CD4-positive, alpha-beta T cell treated with Interleukin-15 for 4 hours (primary cell): Measurements from ENCODE around the gene PCDHGA4.
"Not testable (repeated sequence)": the region's sequence is repeated elsewhere in the genome, so short reads cannot be mapped to it uniquely, and the experiment has no call there.

ENCODE experiments used
- DNase-seq: peaks from one replicate; pipeline ENCODE4 v3.0.0-alpha.2; 2020; ENCODE audit warnings: low spot score

The PCDHGA4 gene

GRCh38 chr5:141354900-141355469 lies at the start of gene PCDHGA4:
Gene PCDHGA4 (plus strand): TSS chr5:141355021. CDS start chr5:141355108, 87 bp downstream.
- DNase-seq = peak; percentile 1

- no peak for DNase-seq
Observed at GRCh38 chr5:141306630-141307029, 48.2 kb upstream of the PCDHGA4 start.

DNA sequence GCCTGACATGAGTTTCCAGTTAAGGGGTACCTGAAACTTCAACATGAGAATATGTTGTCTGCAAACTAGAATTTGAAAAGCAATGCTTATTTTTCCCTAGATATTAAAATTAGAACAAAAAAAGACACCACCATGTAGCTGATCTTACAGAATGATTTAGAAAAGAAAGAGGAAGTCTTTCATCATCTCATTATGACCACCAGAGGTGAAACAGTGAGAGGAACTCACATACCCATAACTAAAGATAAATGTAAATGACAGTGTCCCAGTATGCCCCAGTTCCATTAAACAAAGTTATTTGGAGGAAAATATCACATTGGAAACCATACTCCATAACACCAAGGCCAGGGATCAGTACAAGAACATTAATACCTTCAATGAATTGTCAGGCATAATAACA lies 41.1 kb upstream of the PCDHGA4 start:
- DNase-seq = no peak

GRCh38 chr5:141316963-141317362 lies 37.9 kb upstream of the PCDHGA4 start:
- not testable (repeated sequence) for DNase-seq

GRCh38 chr5:141319202-141319601 lies 35.6 kb upstream of the PCDHGA4 start:
- no peak for DNase-seq

- DNase-seq = no peak
Observed at GRCh38 chr5:141319699-141320098, 35.1 kb upstream of the PCDHGA4 start.

DNA sequence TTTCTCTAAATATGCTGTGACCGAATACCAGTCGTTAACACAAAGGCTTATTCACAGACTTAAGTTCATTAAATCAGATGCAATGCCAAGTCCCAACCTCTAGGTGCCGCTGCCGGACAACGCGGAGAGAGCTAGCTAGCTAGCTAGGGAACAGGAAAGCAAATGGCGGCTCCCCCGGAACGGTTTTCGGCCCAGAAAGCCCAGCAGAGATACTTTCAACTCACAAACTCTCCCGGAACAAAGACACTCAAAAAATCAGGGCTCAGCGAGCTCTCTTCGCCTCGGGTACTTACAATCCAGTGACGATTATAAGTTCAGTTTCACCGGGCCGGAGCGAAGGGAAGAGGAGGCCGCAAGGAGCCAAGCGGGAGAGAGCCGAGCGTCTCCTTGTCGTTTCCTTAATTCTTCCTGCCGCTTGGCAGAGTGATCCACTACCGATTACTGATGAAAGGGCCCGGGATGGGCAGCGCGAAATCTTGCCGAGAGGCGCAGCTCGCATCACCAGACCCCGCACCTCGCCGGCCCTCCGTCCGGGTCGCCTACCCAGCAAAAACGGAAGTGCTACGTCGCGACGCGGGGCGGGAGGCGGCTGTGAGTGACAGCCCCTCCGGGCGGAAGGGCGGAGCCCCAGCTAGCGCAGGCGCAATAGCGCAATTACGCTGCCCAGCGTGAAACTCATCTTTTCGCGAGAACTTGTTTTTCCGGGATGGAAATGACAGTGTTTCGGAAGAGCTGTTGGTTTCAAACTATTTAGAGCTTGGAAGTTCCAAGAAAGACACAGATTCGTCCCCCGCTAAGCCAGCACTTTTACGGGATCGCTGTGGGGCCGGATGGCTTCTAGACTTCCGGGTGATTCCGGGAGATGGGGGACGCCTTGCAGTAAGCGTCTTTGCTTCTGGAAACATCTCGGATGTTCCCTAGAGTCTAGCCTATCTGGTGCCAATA lies 34.3 kb upstream of the PCDHGA4 start, which contains the start of gene TAF7:
TAF7 (minus strand) TSS at position 560 of the 945 bp plus-strand sequence. CDS start 740 bp downstream, outside the sequence.
- peak; percentile 93 for DNase-seq

DNA sequence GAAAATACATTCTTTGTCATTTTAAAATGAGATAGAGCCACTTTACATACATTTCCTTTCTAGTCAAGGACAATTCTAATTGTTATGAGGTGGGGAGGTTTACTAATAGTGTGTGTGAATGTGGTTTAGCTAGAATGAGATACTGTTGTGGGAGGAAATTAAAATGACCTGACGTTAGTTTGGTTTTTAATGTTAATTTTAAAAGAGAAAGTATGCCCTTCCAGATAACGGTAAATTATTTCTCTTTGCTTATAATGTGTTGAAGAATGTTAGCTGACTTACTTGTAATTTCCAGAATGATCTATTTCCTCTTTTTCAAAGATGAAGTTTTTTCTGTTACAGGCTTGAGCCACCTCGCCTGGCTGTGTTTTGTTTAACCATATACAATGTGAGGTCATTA lies 32.6 kb upstream of the PCDHGA4 start:
- no peak for DNase-seq

- DNase-seq = peak; percentile 69
Observed at GRCh38 chr5:141326088-141326854, 28.6 kb upstream of the PCDHGA4 start.

- DNase-seq = no peak
Observed at GRCh38 chr5:141328231-141328630, 26.6 kb upstream of the PCDHGA4 start.

- no peak for DNase-seq
Observed at GRCh38 chr5:141330299-141331080, 24.3 kb upstream of the PCDHGA4 start, which contains the start of gene PCDHGA1. Gene PCDHGA1 (plus strand): TSS chr5:141330514.

DNA sequence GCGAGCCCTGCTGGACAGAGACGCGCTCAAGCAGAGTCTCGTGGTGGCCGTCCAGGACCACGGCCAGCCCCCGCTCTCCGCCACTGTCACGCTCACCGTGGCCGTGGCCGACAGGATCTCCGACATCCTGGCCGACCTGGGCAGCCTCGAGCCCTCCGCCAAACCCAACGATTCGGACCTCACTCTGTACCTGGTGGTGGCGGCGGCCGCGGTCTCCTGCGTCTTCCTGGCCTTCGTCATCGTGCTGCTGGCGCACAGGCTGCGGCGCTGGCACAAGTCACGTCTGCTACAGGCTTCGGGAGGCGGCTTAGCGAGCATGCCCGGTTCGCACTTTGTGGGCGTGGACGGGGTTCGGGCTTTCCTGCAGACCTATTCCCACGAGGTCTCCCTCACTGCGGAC lies 22.2 kb upstream of the PCDHGA4 start:
- DNase-seq = not testable (repeated sequence)

DNA sequence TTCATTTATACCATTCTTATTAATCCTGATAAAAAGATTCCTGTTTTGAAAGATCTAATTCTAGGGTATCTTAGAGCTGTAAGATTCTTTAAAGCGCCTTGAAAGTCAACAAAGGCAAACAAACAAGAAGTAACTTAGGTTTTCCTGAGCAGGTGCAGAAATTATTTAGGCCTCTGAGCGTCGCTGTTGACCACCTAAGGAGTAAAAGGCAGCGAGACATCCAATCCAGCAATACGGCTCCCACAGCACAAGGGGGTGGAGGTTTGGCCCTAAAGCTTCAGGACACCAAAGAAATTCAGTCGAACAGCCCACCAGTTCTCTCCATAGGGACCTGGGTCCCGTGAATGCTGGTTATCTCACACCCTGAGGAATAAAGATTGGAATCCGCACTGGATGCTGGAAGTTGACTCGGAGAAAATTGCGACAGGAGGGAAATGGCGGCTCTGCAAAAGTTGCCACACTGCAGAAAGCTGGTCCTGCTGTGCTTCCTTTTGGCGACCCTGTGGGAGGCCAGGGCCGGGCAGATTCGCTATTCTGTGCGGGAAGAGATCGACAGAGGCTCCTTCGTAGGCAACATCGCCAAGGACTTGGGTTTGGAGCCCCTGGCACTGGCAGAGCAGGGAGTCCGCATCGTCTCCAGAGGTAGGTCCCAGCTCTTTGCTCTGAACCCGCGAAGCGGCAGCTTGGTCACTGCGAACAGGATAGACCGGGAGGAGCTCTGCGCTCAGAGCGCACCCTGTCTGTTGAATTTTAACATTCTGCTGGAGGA lies 16.1 kb upstream of the PCDHGA4 start, which contains the start of gene PCDHGA2:
PCDHGA2 (plus strand) TSS at position 223 of the 769 bp plus-strand sequence.
- no peak for DNase-seq

GRCh38 chr5:141340781-141341354 lies 14.0 kb upstream of the PCDHGA4 start:
- not testable (repeated sequence) for DNase-seq

DNA sequence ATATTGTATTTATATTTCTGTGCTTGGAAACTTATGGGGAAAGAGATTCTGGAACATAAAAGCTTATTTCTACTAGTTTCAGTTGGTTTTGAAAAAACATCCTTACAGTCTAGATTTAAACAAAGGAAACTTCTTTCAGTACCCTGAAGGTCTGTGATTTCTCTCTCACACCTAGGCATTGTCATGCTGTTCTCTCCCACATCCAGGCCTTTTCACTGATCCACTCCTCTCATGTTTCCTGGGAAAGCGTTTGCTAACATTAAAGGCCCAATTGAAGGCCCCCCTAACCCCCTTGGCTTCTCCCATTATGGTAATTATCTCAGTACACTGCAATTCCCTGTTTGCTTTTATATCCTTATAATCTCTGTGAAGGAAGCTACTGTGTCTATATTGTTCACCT lies 12.0 kb upstream of the PCDHGA4 start:
- DNase-seq = no peak

GRCh38 chr5:141343242-141343952 lies 11.4 kb upstream of the PCDHGA4 start, which contains the start of gene PCDHGA3:
Gene PCDHGA3 (plus strand): TSS chr5:141343829. CDS start chr5:141344034, 205 bp downstream.
- DNase-seq = no peak

DNA sequence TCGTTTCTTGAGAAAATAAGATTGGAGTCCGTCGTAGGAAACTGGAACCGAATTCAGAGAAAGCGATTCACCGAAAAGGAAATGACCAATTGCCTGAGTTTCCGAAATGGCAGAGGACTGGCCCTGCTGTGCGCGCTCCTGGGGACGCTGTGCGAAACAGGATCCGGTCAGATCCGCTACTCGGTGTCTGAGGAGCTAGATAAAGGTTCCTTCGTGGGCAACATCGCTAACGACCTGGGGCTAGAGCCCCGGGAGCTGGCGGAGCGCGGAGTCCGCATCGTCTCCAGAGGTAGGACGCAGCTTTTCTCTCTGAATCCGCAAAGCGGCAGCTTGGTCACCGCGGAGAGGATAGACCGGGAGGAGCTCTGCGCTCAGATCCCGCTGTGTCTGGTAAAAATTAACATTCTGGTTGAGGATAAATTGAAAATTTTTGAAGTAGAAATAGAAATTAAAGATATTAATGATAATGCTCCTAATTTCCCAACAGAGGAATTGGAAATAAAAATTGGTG lies 10.8 kb upstream of the PCDHGA4 start:
- no peak for DNase-seq

DNA sequence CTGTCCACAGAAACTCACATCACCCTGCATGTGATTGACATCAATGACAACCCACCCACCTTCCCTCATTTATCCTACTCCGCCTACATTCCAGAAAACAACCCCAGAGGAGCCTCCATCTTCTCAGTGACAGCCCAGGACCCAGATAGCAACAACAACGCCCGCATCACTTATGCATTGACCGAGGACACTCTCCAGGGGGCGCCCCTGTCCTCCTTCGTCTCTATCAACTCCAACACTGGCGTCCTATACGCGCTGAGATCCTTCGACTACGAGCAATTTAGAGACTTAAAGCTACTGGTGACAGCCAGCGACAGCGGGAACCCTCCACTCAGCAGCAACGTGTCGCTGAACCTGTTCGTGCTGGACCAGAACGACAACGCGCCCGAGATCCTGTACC lies 9.5 kb upstream of the PCDHGA4 start:
- no peak for DNase-seq

- not testable (repeated sequence) for DNase-seq
Observed at GRCh38 chr5:141346017-141346416, 8.8 kb upstream of the PCDHGA4 start.
